HG03378 (cell line): Measurements from ENCODE around the gene TMEM253.

Source experiments
- ATAC-seq: cut with Tn5 transposase; IDR thresholded peaks from one replicate; pipeline ENCODE4 v1.9.1; 2021; ENCODE audit warnings: mild to moderate bottlenecking, moderate library complexity; ENCODE audit not compliant: unreplicated experiment

The TMEM253 gene

DNA sequence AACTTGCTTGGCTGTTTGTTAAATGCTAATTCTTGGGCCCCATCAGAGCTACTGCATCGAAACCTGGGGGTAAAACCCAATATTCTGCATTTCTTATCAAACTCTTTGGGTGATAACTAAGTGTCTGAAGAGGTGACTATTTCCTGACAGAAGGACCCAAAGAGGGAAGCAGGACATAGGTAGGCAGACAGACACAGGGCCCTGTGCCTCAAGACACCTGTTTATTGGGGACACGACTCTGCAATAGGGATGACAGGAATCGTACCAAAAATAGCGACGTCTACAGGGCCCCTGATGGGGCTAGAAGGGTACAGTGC, 11.0 kb upstream of the TMEM253 start:
- ATAC-seq: no peak

DNA sequence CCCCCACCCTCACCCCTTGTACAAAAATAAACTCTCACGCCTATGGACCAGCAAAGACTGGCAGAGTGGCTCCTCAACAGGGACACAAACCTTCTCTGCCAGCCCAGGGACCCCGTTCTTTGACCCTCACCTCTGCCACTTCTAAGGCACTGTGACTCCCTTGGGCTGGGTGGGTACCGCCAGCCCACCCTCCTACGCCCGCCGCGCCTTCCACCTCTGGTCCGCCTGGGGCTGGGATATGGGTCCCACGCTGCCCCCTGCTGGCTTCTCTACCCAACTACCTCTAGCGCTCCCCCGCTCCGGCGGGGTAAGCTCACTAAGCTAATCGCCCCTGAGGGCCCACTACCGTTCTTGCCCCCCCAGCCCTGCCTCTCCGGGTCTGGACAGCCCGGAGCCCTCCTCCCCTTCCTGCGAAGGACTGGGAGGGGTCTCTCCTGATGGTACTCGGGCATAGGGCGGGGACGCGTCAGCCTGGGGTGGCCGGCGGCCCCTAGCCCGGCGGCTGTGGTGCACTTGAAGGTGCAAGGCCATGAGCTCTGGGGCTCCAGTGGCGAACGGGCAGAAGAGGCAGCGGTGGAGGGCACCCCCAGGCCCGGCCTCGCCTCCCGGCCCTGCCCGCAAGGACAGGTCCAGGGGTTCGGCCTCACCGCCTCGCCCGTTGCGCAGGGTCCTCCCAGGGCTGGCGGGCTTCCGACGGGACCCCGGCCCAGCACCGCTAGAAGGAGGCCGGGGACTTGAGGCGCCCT, 10.5 kb upstream of the TMEM253 start:
- ATAC-seq: no peak

DNA sequence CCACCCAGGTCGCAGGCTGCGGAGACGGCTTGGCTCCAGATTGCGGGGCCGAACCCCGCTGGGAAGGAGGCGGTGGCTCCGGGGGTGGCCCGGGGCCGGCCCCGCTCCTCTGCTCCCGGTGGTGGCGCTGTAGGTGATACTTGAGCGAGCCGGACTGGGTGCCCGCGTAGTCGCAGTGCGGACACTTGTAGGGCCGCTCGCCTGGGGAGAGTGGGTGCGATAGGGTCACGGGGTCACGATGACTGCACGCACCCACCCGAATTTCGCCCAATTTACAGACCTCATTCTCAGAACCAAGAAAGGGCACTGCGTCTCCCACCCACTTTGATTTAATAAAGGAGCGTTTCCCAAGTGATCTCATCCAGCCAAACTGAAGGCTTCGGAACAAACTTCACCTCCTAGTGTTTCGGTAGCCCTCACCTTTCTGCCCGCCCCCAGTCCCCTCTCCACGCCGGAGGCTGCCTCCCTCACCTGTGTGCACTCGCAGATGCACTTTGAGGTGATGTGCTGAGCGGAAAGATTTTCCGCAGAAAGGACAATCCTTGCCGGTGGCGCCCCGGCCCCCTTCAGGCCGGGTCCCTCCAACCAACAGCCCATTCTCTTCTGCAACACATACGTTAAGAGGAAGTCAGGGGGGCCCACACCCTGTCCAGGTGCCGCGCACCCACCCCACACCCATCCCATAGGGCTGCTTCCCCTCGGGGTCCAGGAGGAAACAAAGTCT, 9.8 kb upstream of the TMEM253 start:
- ATAC-seq: no peak

DNA sequence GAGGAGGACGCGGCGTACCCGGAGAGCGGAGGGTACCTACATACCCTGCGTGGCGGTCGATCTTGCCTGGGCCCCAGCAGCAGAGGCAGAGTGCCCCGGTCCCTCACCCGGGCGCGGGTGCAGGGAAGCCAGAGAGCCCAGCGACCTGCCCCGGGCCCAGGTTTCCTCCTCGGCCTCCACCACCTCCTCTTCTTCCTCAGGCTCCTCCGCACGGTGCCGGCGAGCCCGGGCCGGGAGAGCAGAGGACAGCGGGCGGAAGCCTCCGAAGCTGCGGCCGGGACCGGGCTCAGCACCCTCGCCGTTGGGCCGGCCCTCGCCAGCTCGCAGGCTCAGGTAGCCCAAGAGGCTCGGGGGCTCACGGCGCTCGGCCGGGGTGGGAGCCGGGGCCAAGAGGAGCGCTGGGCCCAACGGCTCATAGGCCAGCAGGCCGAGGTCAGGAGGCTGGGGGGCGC, 9.0 kb upstream of the TMEM253 start:
- no peak for ATAC-seq

DNA sequence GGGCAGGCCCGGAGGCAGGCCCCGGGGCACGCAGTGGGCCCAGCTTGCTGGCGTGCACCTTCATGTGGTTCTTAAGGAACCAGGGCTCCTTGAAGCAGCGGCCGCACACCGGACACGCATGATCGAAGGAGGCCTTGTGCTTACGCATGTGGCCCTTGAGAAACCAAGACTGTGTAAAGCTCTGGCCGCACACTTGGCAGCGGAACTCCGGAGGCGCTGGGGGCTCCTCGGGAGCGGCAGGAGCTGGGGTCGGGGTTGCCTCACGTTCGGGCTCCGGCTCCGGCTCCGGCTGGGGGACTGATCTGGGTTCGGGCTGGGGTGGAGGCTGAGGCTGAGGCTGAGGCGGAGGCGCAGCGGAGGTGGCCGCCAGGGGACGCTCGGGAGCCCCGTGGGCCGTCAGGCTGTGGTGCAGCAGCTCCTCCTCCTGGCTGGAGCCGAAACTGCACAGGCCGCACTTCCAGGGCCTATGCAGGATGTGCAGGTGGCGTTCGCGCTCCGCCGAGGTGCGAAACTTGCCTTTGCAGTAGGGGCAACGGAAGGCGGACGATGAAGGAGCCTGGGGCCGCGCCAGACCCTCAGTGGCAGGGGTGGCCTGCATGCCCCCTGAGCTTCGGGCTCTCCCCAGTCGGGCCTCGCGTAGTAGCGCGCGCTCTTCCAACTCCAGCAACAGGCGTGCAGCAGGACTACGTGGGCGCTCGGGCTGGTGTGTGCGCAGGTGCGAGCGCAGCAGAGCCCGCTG, 8.4 kb upstream of the TMEM253 start:
- peak; percentile 53 for ATAC-seq

DNA sequence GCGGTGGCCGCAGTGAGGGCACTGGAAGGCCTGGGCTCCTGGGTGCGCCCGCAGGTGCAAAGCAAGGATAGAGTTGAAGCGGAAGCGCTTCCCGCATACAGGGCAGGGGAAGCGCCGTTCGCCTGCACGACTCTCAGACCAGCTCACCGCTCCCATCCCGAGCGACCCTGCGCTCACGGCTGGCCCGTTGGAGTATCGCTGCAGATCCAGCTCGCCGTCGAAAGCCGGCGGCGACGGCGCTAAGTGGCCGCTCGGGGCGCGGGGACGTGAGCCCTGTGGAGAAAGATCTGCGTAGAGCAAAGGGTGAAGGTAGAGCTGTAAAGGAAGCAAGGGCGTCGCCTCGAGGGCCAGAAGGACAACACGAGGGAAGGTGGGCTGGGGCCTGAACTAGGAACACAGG, 7.8 kb upstream of the TMEM253 start:
- no peak for ATAC-seq

DNA sequence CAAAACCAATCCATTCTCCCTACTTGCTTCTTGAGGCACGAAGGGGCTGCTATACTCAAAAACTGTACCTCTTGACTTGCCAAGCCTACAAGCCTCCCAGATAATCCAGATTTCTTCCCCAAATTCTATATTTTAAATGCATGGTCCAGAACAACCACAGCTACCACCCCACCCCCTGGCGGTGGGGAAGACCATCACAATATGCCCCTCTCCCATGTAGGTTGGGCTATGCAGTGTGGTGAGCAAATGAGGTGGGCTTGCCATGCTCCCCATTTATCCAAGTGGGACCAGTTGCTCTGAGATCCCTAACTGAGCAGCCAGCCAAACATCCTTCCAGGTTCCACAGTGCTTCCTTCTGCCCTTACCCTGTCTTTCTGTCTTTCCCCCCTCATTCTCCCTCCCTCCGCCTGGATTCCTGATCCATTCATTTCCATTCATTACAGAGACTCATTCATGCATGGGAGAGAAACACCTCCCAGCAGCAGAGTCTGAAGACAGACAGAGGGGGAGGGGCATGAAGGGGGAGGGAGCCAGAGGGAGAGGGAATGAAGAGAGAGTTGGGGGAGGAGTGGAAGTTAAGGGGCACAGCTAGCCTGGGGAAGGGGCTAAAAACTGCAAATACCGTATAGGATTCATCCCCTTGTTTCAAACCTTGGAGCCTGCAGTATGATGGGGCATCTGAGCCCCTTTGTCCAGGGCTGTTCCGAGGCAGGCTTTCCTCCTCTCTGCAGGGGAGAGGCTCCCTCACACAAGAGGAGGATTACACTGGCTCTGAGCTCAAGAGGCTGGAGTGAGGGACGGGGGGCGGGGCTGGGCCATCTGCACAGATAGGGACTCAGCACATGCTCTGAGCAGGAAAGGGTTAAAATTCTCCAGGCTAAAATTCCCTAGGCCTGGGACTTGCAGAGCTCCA, 6.8 kb upstream of the TMEM253 start:
- no peak for ATAC-seq

DNA sequence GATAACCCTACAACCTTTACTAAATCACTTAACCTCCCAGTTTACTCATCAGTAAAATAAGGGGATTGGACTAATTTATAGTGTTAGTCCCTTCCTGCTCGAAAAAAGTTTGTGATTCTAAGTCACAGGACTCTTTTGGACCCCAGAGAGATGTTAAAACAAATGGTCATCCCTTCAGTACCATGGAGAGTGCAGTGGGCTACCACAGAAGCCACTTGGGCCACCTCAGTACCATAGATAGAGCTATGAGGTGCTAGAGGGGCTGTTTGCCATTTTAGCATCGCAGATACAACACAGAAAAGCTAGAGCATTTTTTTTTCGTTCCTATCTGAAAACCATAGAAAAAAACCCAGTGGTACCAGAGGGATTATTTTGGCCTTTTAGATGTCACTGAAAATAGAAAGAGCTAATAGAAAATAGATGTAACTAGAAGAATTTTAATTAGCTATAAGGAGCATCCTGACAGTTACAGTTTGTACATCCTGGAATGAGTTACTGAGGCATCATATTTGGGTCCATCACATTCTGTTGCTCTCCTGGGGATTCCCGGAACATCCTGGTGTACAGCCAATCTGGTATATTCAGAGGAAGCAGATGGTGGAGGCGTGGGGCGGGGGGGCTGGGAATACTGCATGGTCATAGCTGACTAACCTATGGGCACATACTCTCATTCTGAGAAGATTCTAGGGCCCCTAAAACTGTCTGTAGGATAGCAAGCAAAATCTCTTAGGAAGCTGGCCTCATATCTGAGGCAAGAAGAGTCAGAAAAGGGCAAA, 5.2 kb upstream of the TMEM253 start:
- no peak for ATAC-seq

DNA sequence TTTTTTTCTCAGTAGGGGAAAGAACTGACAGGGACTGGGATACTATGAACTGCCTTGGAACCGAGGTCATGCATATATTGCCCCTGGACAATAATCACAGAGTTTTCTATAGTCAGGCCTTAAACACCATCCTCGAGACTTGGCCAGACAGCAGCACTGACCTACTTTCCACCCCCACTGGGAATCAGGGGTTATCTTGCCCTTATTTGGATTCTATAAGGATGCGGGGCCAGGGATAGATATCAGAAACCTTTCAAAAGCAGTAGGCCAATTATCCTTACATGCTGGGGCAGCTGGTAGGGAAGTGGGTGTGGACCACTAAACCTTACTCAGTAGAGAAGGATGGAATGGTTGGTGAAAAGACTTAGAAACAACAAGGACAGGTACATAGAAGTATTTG, 4.4 kb upstream of the TMEM253 start:
- no peak for ATAC-seq

DNA sequence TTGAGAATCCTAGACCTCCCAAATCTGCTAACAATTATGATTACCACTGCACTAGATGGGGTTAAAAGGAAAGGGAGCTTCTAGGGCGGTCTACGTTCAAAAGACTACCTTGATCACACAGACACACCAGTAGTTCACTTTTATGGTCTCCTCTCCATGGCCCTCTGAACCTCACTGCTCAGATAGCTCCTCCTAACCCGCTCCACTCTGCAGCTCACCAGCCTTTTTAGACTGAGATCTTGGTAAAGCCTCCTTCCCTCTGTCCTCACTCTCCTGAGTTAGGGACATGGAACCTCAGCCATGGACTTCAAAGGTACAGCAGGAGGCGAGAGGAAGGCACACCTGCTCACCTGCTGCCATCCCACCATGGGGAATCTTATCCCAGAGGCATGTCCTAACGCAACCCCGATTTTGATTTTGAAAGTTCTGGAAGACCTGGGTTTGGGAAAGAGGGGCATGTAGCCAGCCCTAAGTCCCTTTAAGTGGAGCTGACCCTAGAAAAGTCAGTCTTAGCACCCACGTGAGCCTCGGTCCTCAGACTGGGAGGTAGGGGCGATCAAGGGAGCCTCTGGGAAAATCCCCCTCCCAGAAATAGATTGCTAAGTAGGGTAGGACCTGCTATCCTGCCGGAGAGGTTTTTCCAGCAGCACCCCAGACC, 3.8 kb upstream of the TMEM253 start:
- no peak for ATAC-seq

DNA sequence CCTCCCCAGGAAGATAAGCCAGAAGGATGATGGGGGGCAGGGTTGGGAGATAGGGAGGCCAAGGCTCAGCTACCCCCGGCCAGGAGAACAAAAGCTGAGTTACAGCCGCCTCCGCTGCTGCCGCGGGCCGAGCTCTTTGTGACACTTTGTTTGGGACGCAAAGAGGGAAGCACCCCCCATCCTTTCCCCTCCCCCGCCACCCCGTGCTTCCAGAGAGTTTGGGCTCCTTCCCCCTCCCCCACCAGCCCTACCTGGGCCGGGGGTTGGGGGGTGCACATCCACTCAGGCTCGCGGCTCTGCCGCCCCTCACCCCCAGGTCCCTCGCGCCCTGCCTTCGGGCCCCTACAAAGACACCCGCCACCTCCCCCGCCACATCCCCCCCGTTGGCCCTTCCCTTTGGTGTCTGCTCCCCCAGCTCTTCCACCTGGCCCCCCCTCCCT, 3.2 kb upstream of the TMEM253 start:
- ATAC-seq: no peak

DNA sequence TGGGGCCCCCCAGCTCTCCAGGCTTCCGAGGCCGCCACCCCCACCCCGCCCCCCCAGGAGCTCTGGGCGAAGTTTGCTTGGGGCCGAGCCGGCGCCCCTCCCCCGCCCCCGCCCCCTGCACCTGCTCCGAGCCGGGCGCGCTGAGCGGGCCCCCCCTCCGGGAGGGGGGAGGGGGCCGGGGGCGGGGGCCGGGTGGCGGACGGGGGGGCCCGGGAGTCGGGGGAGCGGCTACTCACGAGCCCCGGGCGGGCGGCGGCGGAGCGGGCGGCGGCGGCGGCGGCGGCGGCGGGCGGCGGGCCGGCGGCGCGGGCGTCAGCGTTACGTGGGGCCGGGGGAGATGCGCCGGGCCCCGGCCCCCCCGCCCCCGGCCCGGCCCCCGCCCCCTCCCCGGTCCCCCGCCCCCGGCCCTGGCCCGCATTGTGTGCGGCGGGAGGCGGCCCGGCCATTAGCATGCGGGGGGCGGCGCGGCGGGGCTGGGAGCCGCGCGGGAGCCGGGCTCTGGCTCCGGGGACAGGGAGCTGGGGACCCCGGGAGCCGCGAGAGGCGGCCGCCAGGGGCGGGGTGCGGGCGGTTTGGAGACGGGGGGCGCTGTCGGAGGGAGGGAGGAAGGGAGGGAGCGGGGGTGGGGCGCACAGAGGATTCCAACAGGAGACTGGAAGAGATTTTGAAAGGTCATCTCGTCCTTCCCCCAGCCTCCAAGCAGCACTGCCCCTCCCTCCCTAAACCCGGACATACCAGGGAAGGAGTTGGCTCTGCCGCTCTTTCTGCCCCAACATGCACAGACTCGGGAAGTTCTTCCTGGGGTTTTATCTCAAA, 2.6 kb upstream of the TMEM253 start, which contains the start of gene ZNF219:
TSS of gene ZNF219 (minus strand) at position 580 of the 816 bp plus-strand sequence. CDS start 5,064 bp downstream, outside the sequence.
- ATAC-seq: no peak

DNA sequence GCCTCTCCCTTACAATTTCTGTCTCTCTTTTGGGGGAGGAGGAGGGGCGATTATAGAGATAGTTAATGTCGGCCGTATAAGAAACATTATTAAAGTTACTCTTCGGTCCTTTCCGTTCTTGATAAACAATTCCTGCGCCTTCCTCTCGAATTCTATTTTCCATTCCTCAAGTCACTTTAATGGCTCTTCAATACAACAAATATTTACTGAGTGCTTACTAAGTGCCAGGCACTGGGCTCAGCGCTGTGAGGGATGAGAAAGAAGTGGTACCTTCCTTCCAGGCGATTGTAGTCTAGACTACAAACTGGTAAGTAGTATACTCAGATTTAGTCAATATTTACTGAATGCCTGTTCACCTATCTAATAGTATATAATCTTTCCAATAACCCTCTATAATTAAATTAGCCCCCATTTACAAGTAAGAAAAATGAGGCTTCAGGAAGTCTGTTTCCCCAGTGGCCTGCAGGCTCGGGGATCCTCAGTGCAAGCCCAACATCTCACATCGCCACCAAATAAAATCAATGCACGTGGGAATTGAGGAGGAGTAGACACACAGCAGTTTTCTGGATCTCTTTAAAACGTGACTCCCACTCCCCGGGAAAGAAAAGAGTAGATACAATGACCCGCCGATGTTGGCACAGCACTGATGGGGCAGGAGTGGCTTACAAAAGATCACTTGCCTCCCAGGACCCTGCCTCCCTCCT, 1.8 kb upstream of the TMEM253 start:
- no peak for ATAC-seq

DNA sequence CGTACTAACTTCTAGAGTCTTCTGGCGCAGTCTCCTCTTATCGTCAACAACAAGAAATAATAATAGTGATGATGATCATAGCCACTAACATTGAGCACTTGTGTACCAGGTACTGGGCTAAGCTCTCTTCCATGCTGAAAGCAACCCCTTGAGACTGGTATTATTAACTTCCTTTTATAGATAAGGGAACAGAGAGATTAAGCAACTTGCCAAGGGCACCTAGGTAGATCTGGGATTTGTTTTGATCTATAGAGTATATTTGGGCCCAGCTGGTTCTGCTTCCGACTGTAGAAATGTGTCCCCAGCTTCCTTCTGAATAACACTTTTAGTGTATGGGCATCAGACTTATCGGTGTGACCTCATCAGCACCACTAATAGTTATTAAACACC, 1.3 kb upstream of the TMEM253 start:
- ATAC-seq: no peak

DNA sequence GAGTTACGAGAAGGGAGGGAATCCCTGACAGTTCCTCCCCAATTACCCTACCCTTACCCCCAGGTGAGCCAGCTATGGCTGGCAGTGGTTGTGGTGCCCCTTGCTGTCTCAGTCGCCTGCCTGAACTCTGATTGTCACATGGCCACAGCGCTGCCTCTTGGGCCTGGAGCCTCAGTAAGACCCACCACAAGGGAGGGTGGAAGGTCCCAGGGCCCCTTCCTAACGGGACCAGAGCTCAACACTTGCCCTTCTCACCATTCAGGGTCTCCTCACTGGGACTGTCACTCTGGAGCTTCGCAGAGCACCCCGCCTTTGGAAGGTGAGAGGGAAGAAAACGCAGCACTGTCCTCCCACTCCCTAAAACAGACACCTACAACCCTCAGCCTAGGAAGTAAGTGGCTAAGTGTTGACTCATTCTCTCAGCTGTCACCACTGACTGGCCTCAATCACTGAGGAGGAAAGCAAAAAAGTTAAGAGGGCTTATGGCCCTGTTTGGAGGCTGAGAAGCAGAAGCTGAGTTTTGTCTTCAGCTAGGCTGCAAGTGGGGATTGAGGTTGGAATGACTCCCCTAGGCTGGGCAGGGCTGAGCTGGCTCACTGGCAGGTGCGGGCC, 1.0 kb downstream of the TMEM253 start:
- no peak for ATAC-seq

DNA sequence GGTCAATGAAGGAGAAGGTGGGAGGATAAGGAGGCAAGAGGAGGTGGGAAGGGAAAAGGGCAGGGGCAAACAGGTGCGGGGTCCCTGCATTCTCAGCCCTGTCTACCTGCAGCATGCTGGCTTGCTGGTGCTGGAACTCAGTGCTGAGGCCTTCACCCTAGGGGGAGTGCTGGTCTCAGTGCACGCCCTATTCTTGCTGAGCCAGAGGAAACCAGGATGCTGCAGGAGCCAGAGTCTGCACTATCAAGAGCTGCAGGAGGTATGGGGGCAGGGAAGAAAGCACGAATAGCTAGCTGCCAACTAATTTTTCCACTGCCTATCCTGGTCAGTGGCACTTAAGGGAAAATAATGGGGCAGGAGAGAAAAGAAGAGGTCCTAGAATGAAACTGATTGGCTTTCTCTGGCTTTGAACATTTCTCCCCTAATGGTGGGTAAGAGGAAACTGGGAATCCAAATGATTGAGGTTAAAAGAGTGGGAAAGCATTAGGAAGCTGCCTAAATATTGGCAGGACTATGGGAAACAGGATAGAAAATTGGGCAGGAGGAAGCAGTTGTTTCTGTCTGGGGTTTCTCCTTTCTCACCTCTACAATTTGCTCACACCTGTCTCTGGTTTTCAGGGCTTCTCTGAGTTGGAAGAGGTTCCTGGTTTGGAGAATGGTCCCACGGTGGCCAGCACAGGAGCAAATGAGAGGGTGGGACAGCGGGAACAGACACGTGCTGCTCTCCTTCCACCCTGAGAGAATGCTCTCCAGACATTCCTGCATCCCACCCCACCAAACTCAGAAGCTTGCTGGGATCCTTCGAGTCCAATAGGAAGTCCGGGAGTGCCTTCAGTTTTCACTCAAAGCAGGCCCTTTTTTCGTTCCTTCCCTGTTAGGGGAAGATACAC, 1.9 kb downstream of the TMEM253 start:
- ATAC-seq: no peak

DNA sequence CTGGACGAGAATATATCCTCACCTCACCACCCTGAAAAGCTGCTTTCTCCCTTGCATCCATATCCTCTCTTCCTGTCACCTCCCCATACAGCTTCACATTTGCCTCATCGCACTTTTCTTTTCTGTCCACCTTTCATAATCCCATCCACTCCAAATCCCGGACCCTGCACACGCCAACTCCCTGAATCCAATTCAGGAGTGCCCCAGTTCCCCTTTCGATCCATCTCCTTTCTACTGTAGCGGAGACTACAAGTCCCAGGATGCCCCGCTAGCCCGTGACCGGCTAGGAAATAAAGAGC, 2.5 kb downstream of the TMEM253 start:
- ATAC-seq: no peak
